GM18498 (cell line): Measurements from ENCODE around the gene RTEL1.
"Not testable (repeated sequence)": the region's sequence is repeated elsewhere in the genome, so short reads cannot be mapped to it uniquely, and the experiment has no call there.

Experiments used
- ATAC-seq: cut with Tn5 transposase; IDR thresholded peaks from one replicate; pipeline ENCODE4 v1.9.1; 2021; ENCODE audit warnings: mild to moderate bottlenecking, moderate library complexity; ENCODE audit not compliant: unreplicated experiment

Gene RTEL1

GRCh38 chr20:63708301-63709148, 50.4 kb downstream of the RTEL1 start:
- ATAC-seq: peak; percentile 20

GRCh38 chr20:63709149-63709527, 51.0 kb downstream of the RTEL1 start:
- no peak for ATAC-seq

DNA sequence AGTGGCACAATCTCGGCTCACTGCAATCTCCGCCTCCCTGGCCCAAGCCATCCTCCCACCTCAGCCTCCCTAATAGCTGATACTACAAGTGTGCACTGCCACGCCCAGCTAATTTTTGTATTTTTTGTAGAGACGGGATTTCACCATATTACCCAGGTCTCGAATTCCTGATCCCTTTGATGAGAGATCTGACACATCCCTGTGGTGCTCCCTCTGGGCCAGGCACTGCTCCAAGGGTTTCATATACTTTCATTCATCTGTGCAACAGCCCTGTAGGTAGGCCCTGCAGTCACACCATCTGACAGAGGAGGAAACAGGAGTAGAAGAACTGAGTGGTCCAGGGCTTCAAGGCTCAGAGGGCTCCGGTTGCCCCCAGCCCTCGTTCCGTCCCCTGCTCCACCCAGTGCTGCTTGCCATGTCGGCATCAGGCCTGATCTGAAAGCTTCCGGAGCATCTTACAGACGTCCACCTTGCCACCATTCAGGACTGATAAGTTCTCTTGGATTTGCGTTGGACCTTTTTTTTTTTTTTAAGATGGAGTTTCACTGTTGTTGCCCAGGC, 53.1 kb downstream of the RTEL1 start:
- ATAC-seq: no peak

- no peak for ATAC-seq
Measured at GRCh38 chr20:63712191-63712590, 54.1 kb downstream of the RTEL1 start.

DNA sequence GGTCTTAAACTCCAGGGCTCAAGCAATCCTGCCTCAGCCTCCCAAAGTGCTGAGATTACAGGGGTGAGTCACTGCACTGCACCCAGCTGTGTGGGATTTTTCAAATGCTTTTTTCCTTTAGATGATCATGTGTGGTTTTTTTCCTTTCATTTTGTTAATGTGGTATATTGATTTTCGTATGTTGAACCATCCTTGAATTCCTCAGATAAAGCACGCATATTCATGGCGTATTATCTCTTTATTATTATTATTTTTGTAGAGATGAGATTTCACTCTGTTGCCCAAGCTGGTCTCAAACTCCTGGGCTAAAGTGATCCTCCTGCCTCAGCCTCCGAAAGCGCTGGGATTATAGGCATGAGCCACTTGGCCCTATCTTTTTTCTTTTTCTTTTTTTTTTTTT, 56.7 kb downstream of the RTEL1 start:
- no peak for ATAC-seq

DNA sequence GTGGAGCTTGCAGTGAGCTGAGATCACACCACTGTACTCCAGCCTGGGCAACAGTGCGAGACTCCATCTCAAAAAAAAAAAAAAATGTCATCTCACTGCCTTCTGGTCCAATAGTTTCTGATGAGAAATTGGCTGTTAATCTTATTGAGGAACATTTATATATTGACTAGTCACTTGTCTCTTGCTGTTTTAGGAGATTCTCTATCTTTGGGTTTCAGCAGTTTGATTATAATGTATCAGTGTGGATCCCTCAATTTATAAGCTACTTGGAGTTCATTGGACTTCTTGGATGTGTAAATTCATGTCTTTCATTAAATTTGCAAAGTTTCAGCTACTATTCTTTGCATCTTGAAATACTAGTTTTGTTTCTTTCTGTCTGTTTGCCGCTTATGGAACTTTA, 60.9 kb downstream of the RTEL1 start:
- no peak for ATAC-seq

- not testable (repeated sequence) for ATAC-seq
Measured at GRCh38 chr20:63722967-63723622, 65.0 kb downstream of the RTEL1 start.

DNA sequence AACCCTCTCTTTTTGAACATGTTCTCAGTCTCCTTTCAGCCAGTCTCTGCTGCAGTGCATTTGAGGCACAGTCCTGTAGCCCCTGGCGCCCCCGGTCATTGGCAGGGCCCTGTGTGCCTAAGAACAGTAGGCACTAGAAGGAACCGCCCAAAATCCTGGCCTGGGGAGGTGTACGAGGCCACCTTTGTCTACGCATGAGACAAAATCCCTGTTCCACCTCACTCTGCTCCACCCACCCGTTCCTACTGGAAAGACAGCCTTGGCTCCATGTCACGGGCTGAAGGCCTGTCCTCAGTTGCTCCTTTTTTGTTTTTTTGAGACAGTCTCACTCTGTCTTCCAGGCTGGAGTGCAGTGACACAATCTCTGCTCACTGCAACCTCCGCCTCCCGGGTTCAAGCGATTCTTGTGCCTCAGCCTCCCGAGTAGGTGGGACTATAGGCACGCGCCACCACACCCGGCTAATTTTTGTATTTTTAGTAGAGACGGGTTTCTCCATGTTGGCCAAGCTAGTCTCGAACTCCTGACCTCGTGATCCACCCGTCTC, 72.1 kb downstream of the RTEL1 start:
- ATAC-seq: not testable (repeated sequence)

DNA sequence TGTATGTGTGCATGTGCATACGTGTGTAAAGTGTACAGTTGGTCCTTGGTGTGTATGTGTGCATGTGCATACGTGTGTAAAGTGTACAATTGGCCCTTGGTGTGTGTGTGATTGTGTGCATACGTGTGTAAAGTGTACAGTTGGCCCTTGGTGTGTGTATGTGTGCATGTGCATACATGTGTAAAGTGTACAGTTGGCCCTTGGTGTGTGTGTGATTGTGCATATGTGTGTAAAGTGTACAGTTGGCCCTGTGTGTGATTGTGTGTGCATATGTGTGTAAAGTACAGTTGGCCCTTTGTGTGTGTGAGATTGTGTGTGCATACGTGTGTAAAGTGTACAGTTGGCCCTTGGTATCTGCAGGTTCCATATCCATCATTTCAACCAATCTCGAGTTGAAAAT, 73.3 kb downstream of the RTEL1 start:
- ATAC-seq: no peak

DNA sequence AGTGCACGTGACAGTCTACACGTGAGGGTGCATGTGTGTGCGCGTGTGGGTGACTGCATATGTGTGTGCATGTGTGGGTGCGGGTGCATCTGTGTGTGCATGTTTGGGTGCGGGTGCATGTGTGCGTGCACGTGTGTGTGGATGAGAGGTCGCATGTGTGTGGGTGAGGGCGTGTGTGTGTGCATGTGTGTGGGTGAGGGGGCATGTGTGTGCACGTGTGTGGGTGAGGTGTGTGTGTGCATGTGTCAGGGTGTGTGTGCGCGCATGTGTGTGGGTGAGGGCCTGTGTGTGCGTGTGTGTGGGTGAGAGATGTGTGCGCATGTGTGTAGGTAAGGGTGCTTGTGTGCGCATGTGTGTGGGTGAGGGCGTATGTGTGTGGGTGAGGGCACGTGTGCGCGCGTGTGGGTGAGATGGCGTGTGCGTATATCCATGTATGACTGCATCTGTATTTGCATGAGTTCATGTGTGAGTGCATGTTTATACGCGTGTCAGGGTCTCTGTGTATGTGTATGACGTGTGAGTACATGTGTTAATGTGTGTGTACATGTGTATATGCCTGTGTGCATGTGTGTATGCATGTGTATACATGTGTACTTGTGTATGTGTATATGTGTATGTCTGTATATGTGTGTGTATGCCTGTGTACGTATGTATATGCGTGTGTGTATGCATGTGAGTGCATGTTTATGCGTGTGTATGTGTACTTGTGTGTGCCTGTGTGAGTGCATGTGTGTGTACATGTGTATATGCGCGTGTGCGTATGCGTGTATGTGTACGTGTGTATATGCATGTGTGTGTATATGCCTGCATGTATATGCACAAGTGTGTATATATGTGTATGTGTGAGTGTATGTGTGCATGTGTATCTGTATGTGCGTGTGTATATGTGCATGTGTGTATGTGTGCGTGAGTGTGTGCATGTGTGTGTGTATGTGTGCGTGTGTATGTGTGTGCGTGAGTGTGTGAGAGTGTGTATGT, 74.3 kb downstream of the RTEL1 start:
- ATAC-seq: no peak

DNA sequence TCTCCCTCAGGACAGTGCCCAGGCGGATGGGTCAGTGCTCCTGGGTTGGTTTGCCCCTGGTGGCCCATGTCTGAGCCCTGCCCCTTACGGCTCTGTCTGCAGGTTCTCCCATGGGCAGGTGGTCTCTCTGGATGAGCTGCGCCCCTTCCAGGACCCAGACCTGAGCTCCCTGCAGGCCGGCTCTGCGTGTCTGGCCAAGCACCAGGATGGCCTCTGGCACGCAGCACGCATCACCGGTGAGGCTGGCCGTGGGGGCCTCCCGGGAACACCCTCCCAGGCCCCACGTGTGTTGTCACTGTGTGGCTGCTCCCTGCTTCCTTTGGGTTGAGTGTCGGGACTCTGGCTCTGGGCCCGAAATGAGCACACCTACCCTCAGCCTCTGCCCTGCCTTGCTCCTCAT, 75.0 kb downstream of the RTEL1 start:
- no peak for ATAC-seq

GRCh38 chr20:63733579-63734081, 75.5 kb downstream of the RTEL1 start:
- no peak for ATAC-seq

- no peak for ATAC-seq
Measured at GRCh38 chr20:63734111-63734945, 76.2 kb downstream of the RTEL1 start.

GRCh38 chr20:63734946-63735858, 77.1 kb downstream of the RTEL1 start:
- ATAC-seq: no peak

- ATAC-seq: peak; percentile 20
Measured at GRCh38 chr20:63735859-63736718, 78.0 kb downstream of the RTEL1 start, which contains the start of gene LIME1. TSS of gene LIME1 (plus strand) at chr20:63736664. CDS start at chr20:63737550, 886 bp downstream.

GRCh38 chr20:63736893-63737694, 79.0 kb downstream of the RTEL1 start:
- ATAC-seq: no peak

GRCh38 chr20:63737695-63737944, 79.5 kb downstream of the RTEL1 start:
- no peak for ATAC-seq
